ENCODE measurements around the gene RAPGEF6. TPM values are rescaled to one million over a fixed set of nuclear protein-coding genes. Genes with fewer than 3 reads are reported as not detected.

The RAPGEF6 gene
- total and polyA plus RNA-seq, 7 donors = 1.8 to 30.5 (median 16.1) TPM

GRCh38 chr5:131419877-131420276, 215.2 kb downstream of the RAPGEF6 start:
- no peak overlapping the region for H3K27ac ChIP-seq
- no peaks in the 10 kb centered on the region for H3K4me1 ChIP-seq
- TF ChIP-seq POLR2A (IDR thresholded peaks at IDR 0.05) = no peak
- TF ChIP-seq CTCF (IDR thresholded peaks at IDR 0.05) = no peak
- TF ChIP-seq EP300 (IDR thresholded peaks at IDR 0.05) = no peak
- TF ChIP-seq POLR2AphosphoS5 (IDR thresholded peaks at IDR 0.05) = no peak
- intact Hi-C loops (cut with DNase I) = loop anchor here (5.0 to 10.0 kb wide), 2 partner anchors 155 to 1518 kb away; partner anchors contain the start of genes CDC42SE2 and CHSY3
- H3K27me3 ChIP-seq = no peaks in the 10 kb centered on the region
- no peak for DNase-seq
- no peak overlapping the region for H3K4me3 ChIP-seq
- peaks cover 0 to 6% (median 0%) of the 10 kb centered on the region in 4 donors for H3K36me3 ChIP-seq
- 58 to 59% methylated on average over 4 of the region's 4 CpGs for WGBS, 2 donors
- no peaks in the 10 kb centered on the region for H3K9me3 ChIP-seq

DNA sequence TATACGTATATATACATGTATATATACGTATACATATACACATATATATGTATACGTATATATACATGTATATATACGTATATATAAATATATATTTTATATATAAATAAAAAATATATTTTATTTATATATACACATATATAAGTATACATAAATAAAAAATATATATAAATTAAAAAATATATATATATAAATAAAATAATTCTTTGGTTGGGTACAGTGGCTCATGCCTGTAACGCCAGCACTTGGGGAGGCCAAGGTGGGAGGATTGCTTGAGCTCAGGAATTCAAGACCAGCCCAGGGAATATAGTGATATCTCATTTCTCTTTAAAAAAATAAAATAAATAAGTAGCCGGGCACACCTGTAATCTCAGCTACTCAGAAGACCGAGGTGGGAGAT, 216.2 kb downstream of the RAPGEF6 start:
- WGBS, 2 donors = 94 to 95% methylated on average over 7 of the region's 7 CpGs
- Histone ChIP-seq H3K9me3 (no peaks in the 10 kb centered on the region), H3K27me3 (no peaks in the 10 kb centered on the region), H3K4me1 (no peaks in the 10 kb centered on the region), H3K27ac (no peak overlapping the region), H3K4me3 (no peak overlapping the region), H3K36me3 (peaks cover 0 to 6% (median 0%) of the 10 kb centered on the region in 4 donors)
- TF ChIP-seq POLR2AphosphoS5 (IDR thresholded peaks at IDR 0.05) (no peak), POLR2A (IDR thresholded peaks at IDR 0.05) (no peak), CTCF (IDR thresholded peaks at IDR 0.05) (no peak), EP300 (IDR thresholded peaks at IDR 0.05) (no peak)
- DNase-seq = no peak
- intact Hi-C loops (cut with DNase I) = loop anchor here (5.0 to 10.0 kb wide), 2 partner anchors 154 to 1517 kb away; partner anchors contain the start of genes CDC42SE2 and CHSY3

DNA sequence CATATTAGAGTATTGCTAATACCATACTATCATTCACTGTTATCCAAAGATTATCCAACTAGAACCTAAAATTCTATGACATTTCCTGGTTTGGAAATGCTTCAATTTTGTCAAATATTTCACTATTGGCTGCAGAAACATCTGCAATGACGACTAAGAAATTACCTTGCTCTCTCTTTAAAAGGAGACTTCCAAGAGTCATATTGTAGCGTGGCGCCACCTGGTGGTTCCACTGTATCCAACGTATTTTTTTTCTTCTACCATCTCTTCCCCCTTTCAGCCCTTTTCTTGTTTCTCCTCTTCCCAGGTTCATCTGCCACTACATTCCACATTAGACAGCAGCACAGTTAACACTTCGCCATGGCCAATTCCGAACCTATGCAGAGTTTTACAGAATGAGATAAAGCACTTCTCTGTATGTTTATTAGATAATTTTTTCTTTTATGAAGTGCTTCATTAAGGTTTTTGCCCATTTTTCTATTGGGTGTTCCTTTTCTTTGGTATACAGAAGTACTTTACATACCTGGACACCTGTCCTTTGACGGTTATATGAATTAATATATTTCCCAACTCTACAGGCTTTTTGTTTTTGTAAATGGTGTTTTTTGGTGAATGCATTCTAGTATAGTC, 217.7 kb downstream of the RAPGEF6 start:
- TF ChIP-seq CTCF (IDR thresholded peaks at IDR 0.05) (peak; percentile 42 to 77 (median 70)), POLR2AphosphoS5 (IDR thresholded peaks at IDR 0.05) (no peak)
- Histone ChIP-seq H3K27ac (no peak overlapping the region), H3K4me1 (no peaks in the 10 kb centered on the region), H3K4me3 (no peak overlapping the region), H3K27me3 (no peaks in the 10 kb centered on the region), H3K36me3 (no peaks in the 10 kb centered on the region), H3K9me3 (no peaks in the 10 kb centered on the region)
- 19 to 23% methylated on average over 7 of the region's 7 CpGs for WGBS, 2 donors
- DNase-seq = peak; percentile 80
- intact Hi-C loops (cut with DNase I) = loop anchor here (2.0 to 10.0 kb wide), 3 partner anchors 153 to 1515 kb away; partner anchors contain the start of genes CDC42SE2, CHSY3 and HINT1

DNA sequence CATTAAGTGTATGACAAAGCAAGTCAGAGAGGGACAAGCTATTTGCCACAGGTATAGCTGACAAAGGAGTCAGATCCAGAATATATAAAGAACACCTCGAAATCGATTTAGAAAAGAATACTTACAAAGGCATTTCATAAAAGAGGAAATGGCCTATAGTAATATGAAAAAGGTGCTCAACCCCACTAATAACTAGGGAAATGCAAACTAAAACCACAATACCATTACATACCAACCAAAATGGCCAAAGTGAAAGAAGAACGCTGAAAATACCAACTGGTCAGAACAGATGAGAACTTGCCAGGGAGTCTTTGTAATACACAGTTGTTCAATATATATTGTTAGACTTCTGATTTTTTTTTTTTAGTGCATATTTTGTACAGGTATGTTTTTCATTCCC, 218.3 kb downstream of the RAPGEF6 start:
- Histone ChIP-seq H3K4me3 (no peak overlapping the region), H3K4me1 (no peaks in the 10 kb centered on the region), H3K9me3 (no peaks in the 10 kb centered on the region), H3K27me3 (no peaks in the 10 kb centered on the region), H3K36me3 (no peaks in the 10 kb centered on the region), H3K27ac (no peak overlapping the region)
- intact Hi-C loops (cut with DNase I) = loop anchor here (2.0 to 10.0 kb wide), 3 partner anchors 152 to 1514 kb away; partner anchors contain the start of genes CDC42SE2, CHSY3 and HINT1
- TF ChIP-seq POLR2A (IDR thresholded peaks at IDR 0.05) (no peak), POLR2AphosphoS5 (IDR thresholded peaks at IDR 0.05) (no peak), CTCF (IDR thresholded peaks at IDR 0.05) (no peak), EP300 (IDR thresholded peaks at IDR 0.05) (no peak)
- DNase-seq = no peak
- 55 to 68% methylated on average over 3 of the region's 3 CpGs for WGBS, 2 donors
